ENCODE results near the gene ZNF516.

The ZNF516 gene

DNA sequence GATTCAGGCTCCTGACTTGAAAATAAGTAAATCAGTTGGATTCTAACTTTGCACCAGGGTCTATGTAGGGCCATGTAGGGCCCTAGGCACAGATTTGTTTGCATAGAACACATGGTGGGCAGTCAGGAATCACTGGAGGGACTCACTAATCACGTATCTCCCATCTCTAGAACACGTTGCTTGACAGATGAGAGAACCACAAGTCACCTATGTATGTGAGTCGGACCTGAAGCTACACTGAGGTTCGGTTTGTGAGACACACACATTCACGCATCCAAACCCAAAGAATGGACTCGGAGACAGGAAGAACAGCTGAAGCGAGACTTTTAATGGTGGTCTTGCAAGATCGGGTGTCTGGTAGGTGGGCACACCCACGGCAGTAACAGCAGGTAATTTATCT is 157.0 kb downstream of the ZNF516 start:
- DNase-seq (ENCODE audit: low spot score): no peak

- no peak for DNase-seq (ENCODE audit: low spot score)
Measured at GRCh38 chr18:76335859-76336640, 159.0 kb downstream of the ZNF516 start.

GRCh38 chr18:76328140-76328539 is 166.9 kb downstream of the ZNF516 start:
- no peak for DNase-seq (ENCODE audit: low spot score)

- DNase-seq (ENCODE audit: low spot score): no peak
Measured at GRCh38 chr18:76323891-76324290, 171.2 kb downstream of the ZNF516 start.

- no peak for DNase-seq (ENCODE audit: low spot score)
Measured at GRCh38 chr18:76322686-76323085, 172.4 kb downstream of the ZNF516 start.

- DNase-seq (ENCODE audit: low spot score): no peak
Measured at GRCh38 chr18:76319366-76319765, 175.7 kb downstream of the ZNF516 start.

- no peak for DNase-seq (ENCODE audit: low spot score)
Measured at GRCh38 chr18:76318607-76319006, 176.4 kb downstream of the ZNF516 start.

- no peak for DNase-seq (ENCODE audit: low spot score)
Measured at GRCh38 chr18:76317136-76317535, 177.9 kb downstream of the ZNF516 start.

- no peak for DNase-seq (ENCODE audit: low spot score)
Measured at GRCh38 chr18:76315722-76316230, 179.3 kb downstream of the ZNF516 start.

- DNase-seq (ENCODE audit: low spot score): no peak
Measured at GRCh38 chr18:76314496-76314895, 180.5 kb downstream of the ZNF516 start.

DNA sequence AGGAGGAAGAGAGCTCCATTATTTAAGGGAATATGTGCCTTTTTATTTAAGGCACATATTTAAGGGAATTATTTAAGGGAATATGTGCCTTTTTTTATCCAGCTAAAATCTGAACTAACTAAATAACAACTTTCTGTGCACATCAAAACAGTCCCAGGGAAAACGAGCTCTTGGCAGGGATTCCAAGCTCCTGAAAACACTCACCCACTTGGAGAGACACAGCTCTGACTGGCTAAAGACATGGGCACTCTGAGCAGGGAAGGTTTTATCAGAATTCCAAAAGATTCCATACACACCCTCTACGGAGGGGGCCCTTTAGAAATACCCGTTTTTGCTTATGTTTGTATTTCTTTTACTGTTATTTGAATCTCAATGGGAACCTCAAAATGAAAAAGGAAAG is 181.0 kb downstream of the ZNF516 start:
- DNase-seq (ENCODE audit: low spot score): no peak
